UCSD-AML1 (cell line): ENCODE results near the gene HBS1L.
"Not testable (repeated sequence)": the region's sequence is repeated elsewhere in the genome, so short reads cannot be mapped to it uniquely, and the experiment has no call there.

ENCODE experiments used
- DNase-seq: peaks from one replicate; lab custom pipeline; 2025; ENCODE audit not compliant: unreplicated experiment; lab: John Stamatoyannopoulos, UW

Gene HBS1L

DNA sequence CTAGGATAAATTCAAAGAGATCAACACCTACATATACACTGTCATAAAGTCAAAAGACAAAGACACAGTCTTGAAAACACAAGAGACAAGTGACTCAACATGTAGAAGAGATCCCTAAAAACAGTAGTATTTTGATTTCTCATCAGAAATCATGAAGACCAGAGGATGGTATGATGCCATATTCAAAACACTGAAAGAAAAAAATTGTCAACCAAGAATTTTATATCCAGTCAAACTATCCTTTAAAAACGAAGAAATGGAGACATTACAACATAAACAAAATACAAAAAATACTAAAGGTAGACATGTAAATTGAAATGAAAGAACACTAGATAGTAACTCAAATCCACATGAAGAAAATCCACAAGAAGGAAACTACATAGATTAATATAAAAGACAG is 27.3 kb upstream of the HBS1L start:
- no peak for DNase-seq

GRCh38 chr6:135075018-135075417 is 20.4 kb upstream of the HBS1L start:
- no peak for DNase-seq

DNA sequence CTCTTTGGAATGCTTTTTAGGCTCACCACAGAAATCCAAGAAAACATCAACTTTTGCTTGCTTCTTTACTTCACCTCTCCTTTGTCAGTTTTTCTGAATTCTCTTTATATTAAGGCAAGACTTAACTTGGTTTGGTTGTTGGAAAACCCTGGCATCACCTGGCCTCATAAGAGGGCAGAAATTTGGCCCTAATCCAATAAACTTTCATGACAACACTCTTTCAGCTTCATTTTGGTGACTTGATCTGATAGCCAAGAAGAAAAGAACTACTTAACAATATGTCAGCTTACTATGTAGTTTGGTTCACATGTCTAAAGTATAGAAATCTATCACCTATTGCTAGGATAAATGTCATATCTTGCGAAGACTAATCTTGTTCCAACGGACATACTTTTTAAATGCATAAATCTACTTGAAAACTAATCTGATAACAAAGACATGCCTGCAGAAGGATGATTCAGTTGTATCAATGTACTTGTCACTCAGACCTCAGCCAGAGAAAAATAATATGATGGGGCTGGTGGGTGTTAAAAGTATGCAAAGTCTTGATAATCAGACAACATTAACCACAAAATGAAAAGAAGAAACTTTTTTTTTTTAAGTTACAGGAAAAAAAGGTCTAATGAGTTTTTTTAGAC is 19.3 kb upstream of the HBS1L start:
- no peak for DNase-seq

GRCh38 chr6:135073217-135073616 is 18.6 kb upstream of the HBS1L start:
- no peak for DNase-seq

DNA sequence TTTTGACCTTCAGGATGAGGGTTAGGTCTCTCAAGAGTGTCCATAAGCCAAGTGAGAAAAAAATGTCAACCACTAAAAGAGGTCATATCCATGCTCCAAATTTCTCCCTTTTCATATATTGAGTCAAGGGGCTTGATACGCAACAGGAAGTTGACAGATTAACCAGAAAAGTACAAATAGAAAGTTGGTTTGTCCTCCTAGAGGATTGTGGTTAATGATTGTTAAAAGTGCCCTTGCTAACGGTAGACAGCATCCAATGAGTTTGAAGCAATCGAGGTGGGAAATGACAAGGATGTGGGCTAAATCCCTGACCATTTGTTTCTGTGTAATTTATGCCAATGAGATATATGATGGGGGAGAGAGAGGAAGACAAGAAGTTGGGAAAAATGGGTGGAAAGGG is 18.1 kb upstream of the HBS1L start:
- no peak for DNase-seq

GRCh38 chr6:135071541-135071940 is 16.9 kb upstream of the HBS1L start:
- DNase-seq: no peak

GRCh38 chr6:135067911-135068310 is 13.3 kb upstream of the HBS1L start:
- DNase-seq: no peak

DNA sequence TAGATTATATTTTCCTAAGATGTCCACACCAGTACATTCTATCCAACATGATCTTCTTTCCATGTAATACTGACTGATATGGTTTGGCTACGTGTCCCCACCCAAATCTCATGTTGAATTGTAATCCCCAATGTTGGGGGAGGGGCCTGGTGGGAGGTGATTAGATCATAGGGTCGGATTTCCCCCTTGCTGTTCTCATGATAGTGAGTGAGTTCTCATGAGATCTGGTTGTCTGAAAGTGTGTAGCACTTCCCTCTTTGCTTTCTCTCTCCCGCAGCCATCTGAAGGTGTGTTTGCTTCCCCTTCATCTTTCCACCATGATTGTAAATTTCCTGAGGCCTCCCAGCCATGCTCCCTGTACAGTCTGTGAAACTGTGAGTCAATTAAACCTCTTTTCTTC is 12.2 kb upstream of the HBS1L start:
- DNase-seq: no peak

GRCh38 chr6:135066397-135066796 is 11.8 kb upstream of the HBS1L start:
- DNase-seq: no peak

- no peak for DNase-seq
Observed at GRCh38 chr6:135064586-135064985, 10.0 kb upstream of the HBS1L start.

DNA sequence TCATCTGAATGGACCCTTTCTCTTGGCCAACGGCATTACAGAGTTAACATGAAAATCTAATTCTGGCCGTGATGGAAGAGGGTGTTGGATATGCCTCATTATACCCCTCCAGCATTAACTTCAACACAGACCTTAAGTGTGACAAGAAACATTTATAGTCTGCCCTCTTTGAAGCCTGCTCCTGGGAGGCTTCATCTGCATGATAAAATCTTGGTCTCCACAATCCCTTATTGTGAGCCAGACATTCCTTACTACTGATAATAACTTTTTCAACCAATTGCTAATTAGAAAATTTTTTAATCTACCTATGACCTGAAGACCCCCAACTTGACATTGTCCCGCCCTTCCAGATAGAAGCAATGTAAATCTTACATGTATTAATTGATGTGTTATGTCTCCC is 9.3 kb upstream of the HBS1L start:
- no peak for DNase-seq

- DNase-seq: no peak
Observed at GRCh38 chr6:135062735-135063134, 8.1 kb upstream of the HBS1L start.

DNA sequence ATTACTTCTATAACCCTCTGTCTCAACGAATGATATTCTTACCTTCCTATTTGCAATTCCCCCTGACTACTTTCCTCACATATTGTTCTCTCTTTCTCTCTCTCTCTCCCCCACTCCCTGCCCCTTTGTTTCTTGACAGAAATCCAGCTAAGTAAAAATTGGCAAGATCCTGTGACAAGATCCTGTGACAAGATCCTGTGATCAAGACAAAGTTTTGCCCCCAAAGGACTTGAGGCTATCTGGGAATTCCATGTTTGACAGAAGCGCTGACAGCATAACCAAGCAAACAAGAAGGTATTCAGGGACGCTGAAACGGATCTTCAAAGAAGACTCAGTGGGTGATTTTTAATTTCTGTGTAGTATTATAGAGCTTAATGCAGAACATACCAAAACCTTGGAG is 5.5 kb upstream of the HBS1L start:
- no peak for DNase-seq

DNA sequence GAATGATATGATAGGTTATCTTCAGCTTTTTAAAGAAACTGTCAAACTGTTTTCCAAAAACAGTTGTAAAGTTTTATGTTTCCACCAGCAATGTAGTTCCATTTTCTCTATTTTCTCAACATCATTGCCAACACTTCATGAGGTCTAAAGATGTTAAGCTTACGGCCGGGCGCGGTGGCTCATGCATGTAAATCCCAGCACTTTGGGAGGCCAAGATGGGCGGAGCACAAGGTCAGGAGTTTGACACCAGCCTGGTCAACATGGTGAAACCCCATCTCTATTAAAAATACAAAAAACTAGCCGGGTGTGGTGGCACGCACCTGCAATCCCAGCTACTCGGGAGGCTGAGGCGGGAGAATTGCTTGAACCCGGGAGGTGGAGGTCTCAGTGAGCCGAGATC is 3.7 kb upstream of the HBS1L start:
- DNase-seq: not testable (repeated sequence)

GRCh38 chr6:135056632-135057031 is 2.0 kb upstream of the HBS1L start:
- no peak for DNase-seq

DNA sequence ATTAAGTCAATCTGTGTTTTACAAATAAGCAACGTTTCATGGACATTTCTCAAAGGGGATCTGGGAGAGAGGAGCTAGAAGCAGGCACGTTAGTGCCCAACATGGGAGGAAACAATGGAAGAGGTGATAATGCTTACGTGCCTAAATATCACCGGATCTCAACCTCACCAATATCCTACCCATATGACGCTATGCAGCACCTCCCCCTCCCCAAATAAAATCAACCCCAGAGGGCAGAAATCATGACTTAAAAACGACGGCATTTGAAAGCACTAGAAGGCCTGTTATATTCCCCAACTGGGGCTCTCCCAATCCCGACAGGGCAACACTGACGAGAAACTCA is 425 bp downstream of the HBS1L start:
- no peak for DNase-seq

DNA sequence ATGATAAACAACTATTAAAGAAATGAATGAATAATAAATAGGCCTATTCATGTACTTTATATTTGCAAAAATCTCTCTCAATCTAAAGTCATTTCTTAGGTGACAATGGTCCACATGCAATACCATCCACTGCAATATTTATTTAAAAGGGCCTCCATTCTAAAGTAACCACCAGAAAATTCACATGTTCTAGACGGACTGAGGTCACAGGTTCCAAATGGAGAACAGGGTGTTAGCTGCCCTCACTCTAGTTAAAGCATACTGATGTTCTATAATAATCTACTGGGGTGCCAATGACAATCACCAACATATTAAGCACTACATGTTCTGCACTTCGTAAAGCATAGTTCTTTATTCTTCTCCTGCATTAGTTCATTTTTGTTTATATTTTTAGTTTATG is 1.2 kb downstream of the HBS1L start:
- DNase-seq: no peak

DNA sequence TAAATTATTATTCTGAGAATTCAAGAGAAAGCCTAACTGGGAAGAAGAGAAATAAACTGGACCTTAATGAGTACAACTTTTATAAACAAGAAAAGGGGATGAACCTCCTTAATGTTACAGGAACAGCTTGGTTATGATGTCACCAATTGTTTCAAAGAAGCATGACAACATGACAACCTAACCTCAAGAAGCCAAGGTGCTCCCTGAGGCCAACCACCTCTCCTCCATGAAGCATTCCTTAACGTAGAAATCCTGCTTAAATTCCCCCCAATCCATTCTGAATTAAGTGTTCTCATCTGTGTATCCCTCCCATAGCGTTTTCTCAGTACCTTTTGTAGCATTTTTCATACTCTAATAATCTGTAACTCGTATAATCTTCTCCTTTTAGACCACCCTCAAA is 1.7 kb downstream of the HBS1L start:
- no peak for DNase-seq

- DNase-seq: no peak
Observed at GRCh38 chr6:135048915-135049314, 5.7 kb downstream of the HBS1L start.

DNA sequence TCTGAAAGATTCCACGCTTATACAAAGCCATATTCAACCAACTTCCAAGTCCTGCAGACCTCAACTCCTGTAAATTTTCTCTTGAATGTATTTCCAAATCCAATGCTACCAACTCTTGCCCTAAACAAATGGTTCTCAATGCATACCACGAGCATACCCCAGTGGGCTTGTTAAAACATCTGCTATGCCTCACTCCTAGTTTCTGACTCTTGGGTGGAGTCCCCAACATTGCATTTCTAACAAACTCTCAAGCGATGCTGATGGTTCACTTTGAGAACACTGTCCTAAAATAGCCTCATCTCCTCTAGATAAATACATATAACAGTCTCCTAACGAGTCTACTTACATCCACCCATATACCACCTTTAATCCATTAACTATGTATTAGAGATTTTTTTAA is 7.3 kb downstream of the HBS1L start:
- DNase-seq: no peak

DNA sequence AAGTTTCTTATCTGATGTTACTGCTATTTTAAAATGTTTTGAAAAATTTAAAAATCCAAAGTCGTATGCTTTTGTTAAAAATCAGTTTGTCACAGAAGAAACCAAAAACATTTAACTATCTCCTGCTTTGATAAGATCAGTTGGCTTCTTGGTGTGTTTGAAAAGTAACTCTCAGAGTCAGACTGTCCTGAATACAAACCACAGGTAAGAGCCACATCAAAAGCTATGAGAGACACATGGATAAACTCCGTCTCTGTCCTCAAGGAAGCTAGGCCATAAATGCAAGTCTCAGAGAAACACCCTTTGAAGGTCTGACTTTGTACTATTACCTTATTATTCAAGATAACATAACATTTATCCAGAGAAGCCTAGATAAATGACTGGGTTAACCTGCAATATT is 7.7 kb downstream of the HBS1L start:
- DNase-seq: no peak

DNA sequence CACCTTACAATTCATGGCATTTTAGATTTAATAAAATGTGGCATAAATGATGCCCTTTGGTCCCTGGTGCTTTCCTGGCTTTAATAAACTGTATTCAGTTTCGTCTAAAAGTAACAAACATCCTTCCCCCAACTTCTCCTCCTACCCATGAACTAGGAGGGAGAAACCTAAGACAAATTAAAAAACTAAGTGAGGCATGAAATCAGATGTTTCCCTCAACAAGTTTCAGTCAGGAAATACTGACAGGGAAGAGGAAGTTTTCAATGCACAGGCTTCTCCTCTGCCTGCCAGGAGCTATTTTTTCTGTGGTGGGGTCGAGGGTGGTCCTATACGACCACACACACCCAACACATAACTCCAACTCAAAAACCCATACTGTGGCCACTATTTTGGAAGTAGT is 10.0 kb downstream of the HBS1L start:
- no peak for DNase-seq

GRCh38 chr6:135043846-135044245 is 10.8 kb downstream of the HBS1L start:
- DNase-seq: no peak

DNA sequence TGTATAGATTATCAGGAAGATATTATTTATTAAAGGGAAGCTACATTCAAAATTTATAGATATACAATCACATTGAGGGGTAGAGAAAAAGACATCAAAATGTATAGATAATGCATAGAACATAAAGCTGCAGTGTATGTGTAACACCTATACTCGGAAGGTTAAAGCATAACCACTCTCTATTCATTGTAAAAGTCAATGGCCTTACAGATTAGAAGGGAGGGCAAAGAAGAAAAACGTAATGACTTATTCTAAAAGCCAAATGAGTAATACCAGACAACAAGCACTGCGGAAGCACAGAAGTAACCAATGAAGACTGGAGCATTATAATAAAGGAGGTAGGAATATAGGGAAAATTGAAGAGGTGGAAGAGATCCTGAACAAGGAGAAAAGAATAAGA is 11.3 kb downstream of the HBS1L start:
- DNase-seq: no peak
